GM21723 (cell line): ENCODE data around the gene FAM53B.

Source experiments
- ATAC-seq: cut with Tn5 transposase; IDR thresholded peaks from one replicate; pipeline ENCODE4 v1.9.1; 2021; ENCODE audit warnings: mild to moderate bottlenecking, moderate library complexity; ENCODE audit not compliant: unreplicated experiment

FAM53B gene

GRCh38 chr10:124711145-124711544, 33.0 kb downstream of the FAM53B start:
- no peak for ATAC-seq

DNA sequence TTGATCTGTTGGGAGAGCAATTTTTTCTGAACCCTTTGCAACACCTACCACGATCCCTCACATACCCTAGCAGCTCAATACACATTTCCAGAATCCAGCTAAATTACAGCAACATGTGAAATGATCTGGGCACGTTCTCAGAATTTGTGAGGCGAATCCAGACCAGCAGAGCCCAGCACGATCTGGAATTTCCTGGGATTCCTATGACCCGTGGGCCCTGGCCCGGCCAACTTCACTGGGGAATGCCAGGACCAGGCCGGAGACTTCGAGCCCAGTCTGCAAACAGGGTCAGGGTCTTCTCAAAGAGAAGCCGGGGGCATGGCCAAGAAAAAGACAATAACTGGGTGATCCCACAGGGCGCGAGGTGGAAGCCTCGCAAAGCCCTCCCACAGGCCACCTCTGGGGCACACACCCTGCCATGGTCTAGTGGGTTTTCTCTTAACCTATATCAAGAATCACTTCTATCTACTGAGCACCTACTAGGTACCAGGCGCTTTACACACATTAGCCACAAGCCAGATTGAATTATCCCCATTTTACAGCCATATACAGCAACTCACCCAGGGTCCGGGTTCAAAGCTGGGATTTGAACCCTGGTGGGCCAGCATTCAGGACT, 33.8 kb downstream of the FAM53B start:
- no peak for ATAC-seq

DNA sequence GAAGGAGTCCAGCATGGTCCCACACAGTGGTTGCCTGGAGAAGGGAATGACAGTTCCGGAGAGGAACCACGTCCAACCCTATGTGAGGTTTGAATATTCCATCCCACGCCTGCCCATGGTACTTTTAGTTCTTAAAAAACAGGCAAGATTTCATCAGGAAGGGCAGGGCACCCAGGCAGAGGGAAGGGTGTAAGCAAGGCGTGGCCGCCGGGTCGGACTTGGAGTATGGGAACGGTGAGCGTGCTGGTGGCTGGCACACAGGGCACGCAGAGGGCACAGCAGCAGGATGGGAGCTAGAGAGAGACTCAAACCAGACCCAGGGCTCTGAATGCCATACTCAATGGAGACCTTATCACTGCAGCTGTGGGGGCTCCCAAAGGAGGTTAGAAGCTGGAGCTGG, 34.3 kb downstream of the FAM53B start:
- ATAC-seq = no peak

GRCh38 chr10:124708922-124709520, 35.2 kb downstream of the FAM53B start:
- no peak for ATAC-seq

DNA sequence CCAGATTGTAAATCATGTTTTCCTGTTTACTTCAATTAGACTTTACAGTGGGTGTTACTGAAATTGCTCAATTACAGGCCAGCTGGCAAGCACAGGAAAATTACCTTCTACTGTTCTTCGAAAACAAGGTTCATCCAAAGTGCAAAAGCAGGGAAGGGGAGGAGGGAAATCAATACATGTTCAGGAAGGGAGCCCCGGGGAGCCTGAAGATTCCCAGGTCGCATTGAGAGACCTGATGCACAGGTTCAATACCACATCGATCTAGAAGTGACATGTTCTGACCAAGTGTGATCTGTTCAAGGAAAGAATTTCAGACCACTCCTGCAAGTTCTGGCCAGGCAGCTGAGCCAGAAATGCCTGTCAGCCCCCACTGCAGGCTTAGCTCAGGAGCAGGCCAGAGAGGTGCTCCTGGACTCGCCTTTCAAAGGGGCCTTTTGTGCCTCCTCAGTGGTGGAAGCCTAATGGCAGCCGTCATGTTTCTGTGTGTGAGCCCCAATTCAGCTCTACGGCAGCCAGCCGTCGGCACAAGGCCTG, 35.9 kb downstream of the FAM53B start:
- ATAC-seq = no peak

DNA sequence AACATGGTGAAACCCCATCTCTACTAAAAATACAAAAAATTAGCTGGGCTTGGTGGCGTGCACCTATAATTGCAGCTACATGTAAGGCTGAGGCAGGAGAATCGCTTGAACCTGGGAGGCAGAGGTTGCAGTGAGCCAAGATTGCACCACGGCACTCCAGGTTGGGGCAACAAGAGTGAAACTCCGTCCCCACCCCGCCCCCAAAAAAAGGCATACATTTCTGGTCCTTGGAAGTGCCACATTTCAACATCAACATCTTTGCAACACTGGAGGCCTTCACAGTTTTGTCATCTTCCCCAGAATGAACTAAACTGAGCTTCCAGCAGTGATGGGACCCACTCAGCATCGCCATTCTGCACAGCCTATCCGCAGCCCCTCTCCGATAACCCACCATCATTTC, 36.6 kb downstream of the FAM53B start:
- ATAC-seq = no peak

DNA sequence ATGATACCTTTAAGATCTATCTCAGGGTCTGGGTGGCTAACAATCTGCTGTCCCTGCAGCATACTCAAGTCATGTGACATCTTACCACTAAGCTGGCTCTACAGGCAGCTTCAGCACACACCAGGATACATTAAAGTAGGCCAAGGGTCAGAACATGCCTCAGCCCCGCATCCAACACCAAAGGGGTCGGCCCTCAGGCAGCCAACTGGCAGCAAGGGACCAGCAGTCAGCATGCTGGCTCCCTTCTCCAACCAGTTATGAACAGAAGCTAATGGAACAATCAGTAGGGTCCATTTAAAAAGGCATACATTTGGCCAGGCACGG, 37.1 kb downstream of the FAM53B start:
- no peak for ATAC-seq

- no peak for ATAC-seq
Measured at GRCh38 chr10:124706462-124707143, 37.6 kb downstream of the FAM53B start.

DNA sequence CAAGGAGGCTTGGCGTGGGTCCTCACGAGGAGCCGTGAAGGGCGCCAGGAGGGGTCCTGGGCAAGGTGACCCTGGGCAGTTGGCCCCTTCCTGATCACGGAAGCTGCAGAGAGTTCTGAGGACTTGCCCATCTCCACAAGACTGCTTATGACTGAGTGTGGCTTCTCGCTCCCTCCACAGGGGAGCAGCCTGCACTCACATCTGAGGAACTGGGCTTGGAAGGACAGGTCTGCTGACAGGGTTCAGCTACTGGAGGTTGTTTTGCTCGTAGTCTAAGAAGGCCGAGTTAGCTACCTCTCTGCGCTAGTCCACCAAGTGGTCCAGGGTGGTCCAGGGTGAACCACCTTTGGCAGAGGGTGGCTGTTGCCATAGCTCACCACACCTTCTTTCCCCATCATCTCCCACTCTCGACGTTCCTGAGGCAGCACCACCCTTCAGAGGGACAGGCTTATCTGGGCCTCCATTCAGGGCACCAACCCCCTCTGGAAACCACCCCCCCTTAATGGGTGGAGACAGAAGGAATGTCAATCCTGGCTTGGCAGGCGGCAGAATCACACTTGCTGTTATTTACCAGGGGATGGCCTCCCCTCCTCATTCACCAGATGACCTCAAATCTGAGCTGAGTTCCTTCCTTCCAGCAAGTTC, 38.2 kb downstream of the FAM53B start:
- no peak for ATAC-seq

DNA sequence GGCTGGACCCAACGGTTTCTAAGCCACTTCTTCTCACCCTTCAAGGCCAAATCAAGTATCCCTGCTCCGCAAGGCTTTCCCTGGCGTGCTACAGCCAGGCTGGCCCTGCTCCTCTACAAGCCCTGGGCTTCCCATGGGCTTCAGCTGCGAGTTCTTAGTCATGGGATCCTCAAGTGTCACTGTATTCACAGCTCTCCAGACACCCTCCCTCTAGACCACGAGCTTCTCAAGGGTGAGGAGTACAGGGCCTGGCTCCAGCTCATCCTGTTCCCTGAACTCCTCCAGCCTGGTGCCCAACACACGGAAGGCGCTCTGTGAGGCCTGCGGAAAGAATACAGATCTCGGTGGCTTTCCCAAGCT, 38.8 kb downstream of the FAM53B start:
- ATAC-seq = no peak

DNA sequence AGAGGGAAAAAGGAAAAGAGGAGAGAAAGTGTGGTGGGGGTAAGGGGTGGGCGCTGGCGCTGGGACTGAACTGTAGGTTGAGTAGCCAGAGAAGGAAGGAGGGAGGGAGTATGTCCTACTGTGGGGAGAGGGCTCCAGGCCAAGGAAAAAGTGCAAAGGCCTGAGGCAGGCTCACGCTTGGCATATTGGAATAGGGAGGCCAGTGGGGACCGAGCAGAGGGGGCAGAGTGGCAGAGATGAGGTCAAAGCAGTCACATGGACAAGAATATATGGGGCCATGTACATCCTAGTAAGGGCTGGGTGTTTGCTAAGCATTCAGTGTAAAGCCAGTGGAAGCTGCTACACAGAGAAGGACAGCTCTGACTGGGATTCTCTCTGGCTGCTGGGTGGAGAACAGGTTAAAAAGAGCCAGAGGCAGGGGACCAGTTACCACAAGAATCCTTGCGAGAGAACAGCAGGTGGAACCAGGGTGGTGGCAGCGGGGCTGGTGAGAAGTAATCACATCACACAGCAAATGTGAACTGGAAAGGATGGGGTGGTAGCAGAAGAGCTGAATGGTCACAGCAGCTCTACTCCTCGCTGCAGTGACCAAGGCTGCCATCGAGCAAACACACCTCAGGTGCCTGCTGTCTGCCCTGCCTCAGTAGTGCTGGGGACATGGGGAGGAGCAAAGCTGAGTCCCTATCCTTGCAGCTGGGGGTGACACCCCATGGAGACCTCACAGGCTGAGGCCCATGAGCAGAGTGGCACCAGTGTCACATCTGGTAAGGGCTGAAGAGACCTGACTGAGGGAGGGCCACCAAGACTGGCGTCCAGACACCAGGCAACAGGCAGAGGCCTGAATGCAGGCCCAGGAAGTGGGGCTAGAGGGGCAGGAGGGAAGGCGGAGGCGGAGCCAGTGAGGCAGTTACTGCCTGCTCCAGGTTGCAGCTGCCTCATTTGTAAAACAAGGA, 39.5 kb downstream of the FAM53B start:
- no peak for ATAC-seq

DNA sequence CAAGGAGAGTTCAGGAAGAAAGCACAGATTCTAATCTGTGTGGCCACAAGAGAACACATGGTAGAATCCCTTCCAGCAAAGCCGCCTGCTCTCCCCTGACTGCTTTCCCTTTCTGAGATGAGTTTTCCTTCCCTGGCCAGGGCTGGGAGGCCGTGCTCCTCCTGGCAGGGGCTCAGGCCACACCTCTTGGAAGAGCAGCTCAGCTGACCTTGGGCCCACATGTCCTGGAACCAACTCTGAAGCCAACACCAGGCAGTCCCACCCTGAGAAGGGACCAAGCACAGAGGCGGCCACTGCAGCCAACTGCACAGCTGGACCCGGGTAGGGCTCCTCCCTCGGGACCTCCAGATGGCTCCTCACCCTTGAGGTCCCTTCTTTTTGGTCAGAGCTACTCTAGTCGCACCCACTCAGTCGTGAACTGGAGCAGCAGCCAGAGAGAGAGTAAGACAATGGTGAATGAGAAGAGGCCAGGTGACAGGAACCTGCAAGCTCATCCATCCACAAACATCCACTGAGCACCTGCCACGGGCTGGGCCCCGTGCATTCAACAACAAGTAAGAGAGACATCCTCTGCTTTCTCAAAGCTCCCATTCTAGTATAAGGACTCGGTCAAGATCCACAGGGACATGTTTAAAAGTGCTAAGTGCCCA, 40.3 kb downstream of the FAM53B start:
- no peak for ATAC-seq

DNA sequence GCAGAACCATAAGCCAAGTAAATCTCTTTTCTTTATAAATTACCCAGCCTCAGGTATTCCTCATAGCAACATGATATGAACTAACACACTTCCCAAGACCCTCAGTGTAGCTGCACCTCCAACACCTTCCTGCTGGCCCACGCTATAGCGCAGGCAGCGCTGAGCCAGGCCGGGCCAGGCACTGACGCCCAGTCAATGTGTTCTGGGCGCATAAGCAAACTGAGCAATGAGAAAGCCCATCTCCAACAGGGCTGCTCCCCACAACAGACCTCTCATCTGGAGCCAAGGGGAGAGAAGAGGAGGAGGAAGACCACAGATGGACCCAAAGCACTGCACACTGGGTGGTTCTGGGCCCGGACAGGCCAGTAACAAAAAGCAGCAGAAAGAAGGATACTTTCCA, 40.8 kb downstream of the FAM53B start:
- ATAC-seq = no peak

DNA sequence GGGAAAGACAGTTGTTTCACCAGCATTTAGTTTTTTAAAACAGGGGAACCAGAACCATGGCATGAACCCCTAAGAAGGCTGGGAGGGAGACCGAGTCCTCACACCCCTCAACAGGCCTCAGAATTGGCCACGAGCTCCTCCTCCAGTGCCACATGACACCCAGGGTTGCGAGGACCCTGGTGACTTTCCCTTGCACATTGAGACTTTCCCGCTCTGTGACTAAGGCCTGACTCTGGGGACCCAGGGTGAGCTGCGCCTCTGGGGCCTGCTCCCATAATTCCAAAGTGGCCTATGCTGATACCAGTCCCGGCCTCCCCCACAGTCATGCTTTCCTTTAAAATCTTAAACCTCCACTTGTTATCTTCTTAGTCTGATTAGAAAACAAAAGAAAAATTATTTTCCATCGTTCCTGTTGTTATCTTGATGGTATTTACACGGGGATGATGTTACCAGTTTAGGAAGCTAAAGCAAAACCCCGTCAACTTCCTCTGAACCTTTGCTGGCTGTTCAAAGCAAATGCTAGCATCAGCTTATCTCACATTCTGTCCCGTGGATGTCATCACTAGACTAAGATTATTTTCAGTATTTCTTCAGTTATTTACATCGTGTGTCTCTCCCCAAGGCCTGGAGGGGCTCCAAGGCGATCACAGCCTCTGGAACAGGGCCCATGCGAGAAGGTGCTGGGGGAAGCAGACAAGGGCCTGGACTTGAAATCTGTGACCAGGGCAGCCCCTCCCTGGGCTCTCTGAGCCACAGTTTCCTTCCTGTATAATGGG, 42.1 kb downstream of the FAM53B start:
- ATAC-seq = no peak

GRCh38 chr10:124701435-124701834, 42.7 kb downstream of the FAM53B start:
- no peak for ATAC-seq

DNA sequence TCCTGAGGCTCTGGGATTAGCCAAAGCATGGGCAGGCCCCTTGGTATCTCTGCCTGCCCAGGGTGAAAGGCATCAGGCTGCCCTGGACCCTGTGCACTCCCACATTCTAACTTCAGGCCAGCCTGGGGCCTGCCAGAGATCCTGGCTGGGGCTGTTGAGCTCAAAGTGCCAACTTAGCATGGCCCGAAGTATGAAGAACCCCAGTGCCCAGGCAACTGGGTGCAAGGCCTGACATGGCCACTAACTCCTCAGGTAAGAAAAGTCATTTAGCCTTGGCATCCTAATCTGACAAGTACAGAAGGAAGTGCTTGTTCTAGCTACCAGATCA, 43.2 kb downstream of the FAM53B start:
- no peak for ATAC-seq

DNA sequence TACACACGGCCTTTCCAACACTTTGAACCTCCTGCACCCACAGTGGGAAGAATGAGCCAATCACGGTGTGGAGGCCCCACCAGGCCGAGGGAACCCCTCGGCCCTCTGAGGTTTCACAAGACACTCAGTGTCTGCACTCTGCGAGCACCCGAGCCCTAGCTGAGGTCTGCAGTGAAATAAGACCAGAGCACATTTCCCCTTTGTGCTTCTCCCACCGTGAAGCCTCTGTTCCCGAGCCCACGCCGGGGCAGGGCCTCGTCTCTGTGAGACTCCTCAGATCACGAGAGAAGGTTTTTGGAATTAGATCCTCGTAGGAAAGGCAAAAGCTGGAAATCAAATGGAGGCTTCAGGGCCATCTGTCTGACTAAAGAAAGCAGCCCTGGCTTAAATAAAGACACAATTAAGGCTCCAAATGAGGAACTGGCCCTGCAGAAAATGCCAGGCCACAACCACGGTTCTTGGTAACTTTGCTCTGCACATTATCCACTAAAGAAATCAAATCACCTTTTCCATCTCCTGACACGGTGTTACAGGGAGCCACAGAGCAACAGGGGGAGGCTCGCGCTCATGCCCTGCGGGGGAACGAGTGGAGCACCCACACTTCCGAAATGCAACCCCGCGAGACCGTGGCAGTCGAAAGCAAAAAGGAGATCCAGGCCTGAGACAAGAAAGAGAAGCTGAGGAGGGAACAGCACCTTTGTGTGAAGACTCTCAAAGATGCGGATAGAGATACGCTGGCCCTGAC, 43.7 kb downstream of the FAM53B start:
- no peak for ATAC-seq

GRCh38 chr10:124699471-124700292, 44.5 kb downstream of the FAM53B start:
- no peak for ATAC-seq
